ENCODE results near the gene PSTPIP2. TPM values are rescaled to one million over a fixed set of nuclear protein-coding genes. Genes with fewer than 3 reads are reported as not detected.

PSTPIP2 gene
- total RNA-seq, 1 experiment from 2014 or later = 3.3 TPM

DNA sequence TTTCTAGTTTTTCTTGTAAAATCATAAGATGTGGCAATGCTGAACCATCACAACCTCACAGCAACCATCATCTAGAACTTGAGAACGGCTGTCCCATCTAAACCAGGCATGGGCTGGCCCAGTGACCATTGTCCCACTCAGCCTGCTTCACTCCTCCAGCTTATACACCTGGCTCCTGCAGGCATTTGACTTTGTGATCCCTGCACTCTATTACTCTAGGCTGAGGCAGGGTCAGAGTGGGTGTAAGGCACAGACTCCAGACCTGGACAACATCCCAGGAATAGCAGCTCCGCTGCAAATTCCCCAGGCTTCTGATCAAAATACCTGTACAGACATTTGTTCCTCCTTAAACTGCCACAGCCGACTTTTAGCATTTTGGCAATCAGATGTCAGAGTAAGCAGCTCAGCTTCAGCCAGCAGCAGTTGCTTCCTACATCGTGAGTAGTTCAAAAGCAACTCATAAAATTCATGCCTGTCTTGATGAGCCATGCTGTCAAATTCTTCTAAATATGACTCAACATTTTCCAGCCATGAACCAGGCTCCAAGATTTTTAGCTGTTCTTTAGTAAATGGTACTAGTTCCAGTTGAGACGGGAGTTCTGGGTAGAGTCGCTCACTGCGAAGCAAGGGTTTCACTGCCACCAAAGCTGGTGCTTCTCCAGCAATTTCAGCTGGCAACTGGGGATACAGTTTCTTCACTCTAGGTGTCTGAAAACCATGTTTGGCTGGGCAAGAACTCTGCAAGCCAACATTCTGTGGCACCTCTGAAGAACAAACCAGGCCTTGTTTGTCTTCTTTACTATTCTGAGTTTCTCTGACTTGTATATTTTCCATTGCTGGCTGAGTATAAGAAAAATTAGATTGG is 117.8 kb downstream of the PSTPIP2 start:
- H3K79me2 ChIP-seq (ENCODE audit: insufficient read depth, low read length) = no peaks in the 10 kb centered on the region
- no peak overlapping the region for H3K56ac ChIP-seq (ENCODE audit: insufficient read length, low read depth, low read length)
- no peak for TF ChIP-seq CTCF (conservative IDR thresholded peaks at IDR 0.05)
- H3T11ph ChIP-seq (ENCODE audit: low read length) = no peak overlapping the region
- H3K27me3 Mint-ChIP-seq (ENCODE audit: low read depth) = no peaks in the 10 kb centered on the region
- no peak overlapping the region for H2BK20ac ChIP-seq (ENCODE audit: low read depth, low read length, poor library complexity, severe bottlenecking)
- no peaks in the 10 kb centered on the region for H3K23me2 ChIP-seq (ENCODE audit: insufficient read length, low read depth, low read length, poor library complexity, severe bottlenecking)
- no peak overlapping the region for H3K18ac ChIP-seq (ENCODE audit: insufficient read length, low read depth, low read length)
- H3K9ac ChIP-seq (ENCODE audit: extremely low read depth, insufficient read length, low read length) = no peak overlapping the region
- no peak overlapping the region for H3K4me2 ChIP-seq (ENCODE audit: insufficient read depth, insufficient read length, low read length)
- H3K4me1 ChIP-seq (ENCODE audit: insufficient read depth, low read length) = no peaks in the 10 kb centered on the region
- no peak overlapping the region for H4K8ac ChIP-seq (replicated peaks; ENCODE audit: insufficient read length, low read depth, low read length)
- WGBS (ENCODE audit: extremely low coverage, insufficient read length, low lambda C conversion rate) = no CpG with 5 or more reads among the region's 7 CpGs
- no peak overlapping the region for H2BK15ac ChIP-seq (ENCODE audit: low read depth, low read length)
- no peak overlapping the region for H3K23ac ChIP-seq (ENCODE audit: insufficient read length, low read depth, low read length)
- no peak overlapping the region for H2AFZ ChIP-seq (ENCODE audit: low read length)
- no peak overlapping the region for H3K4me3 Mint-ChIP-seq
- H3K27ac ChIP-seq (ENCODE audit: insufficient read length, low read depth, low read length) = no peak overlapping the region
- H3K9me3 ChIP-seq (ENCODE audit: control insufficient read depth, low read depth, low read length) = no peaks in the 10 kb centered on the region
- no peak overlapping the region for H4K91ac ChIP-seq (ENCODE audit: insufficient read length, low read depth, low read length)
- H2AK5ac ChIP-seq (ENCODE audit: insufficient read length, low read length) = no peak overlapping the region
- H3K9me3 Mint-ChIP-seq = no peaks in the 10 kb centered on the region
- H3K36me3 Mint-ChIP-seq (ENCODE audit: insufficient read depth in 1 of 3, low read depth in 3 of 3) = peaks cover 6 to 39% (median 39%) of the 10 kb centered on the region in 3 experiments; a peak in 5 of 7 replicates
- no peaks in the 10 kb centered on the region for H4K20me1 ChIP-seq (ENCODE audit: control insufficient read depth, insufficient read depth, insufficient read length)
- H4K5ac ChIP-seq (ENCODE audit: insufficient read length, low read depth, low read length) = no peak overlapping the region
- H3K79me1 ChIP-seq (ENCODE audit: insufficient read depth, low read depth, low read length, poor library complexity, severe bottlenecking) = no peaks in the 10 kb centered on the region
- H2BK12ac ChIP-seq (ENCODE audit: insufficient read length, low read depth, low read length) = no peak overlapping the region
- H2BK5ac ChIP-seq (ENCODE audit: insufficient read length, low read length) = no peak overlapping the region
- H3K27me3 ChIP-seq (ENCODE audit: insufficient read depth, low read length) = no peaks in the 10 kb centered on the region
- H3K4ac ChIP-seq (ENCODE audit: low read depth, low read length) = no peak overlapping the region
- H3K27ac Mint-ChIP-seq = no peak overlapping the region
- H3K14ac ChIP-seq (ENCODE audit: insufficient read depth, low read length) = no peak overlapping the region
- H3K4me1 Mint-ChIP-seq = no peaks in the 10 kb centered on the region
- H2BK120ac ChIP-seq (ENCODE audit: low read depth, low read length, poor library complexity, severe bottlenecking) = no peak overlapping the region
- DNase-seq = no peak
